Measurements from ENCODE around the gene ADM2.

ADM2 gene

DNA sequence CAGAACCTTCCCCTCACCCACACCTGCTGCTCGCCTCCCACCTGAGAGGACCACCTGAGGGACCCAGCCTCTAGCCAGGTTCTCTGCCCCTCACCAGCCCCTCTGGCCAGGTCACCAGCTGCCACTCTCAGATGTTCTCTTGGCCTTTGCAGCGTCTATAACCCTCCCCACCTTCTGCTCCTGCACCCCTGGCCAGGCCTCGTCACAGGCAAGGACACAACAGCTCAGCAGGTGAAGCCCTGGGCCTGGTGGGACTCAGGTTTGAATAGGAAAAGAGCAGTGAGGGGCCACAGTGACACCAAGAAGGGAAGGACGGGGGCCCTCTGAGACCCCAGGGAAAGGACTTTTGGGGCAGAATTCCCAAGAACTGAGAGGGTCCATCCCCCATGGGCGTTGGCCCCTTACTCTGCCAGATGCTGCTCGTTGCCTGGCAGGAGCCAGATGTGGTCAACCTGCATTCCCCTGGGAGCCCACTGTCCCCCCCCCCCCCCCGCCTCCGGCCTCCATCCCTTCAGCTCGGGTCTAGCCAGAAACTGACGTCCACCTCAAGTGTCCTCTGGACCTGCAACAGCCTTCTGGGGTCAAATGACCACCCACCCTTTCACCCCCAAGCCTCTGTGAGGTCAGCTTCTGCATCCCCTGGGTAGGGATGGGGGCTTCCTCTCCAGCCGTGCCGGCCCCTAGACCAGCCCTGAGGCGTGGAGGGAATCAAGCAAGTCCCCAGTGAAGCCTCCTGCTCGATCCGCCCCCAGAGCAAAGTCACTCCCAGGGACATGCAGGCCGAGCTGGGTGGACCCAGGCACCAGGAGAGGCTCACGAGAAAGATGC is 35.2 kb upstream of the ADM2 start:
- DNase-seq = no peak

- no peak for DNase-seq
Observed at GRCh38 chr22:50446708-50447575, 34.4 kb upstream of the ADM2 start.

GRCh38 chr22:50447576-50448551 is 33.5 kb upstream of the ADM2 start:
- DNase-seq = no peak

GRCh38 chr22:50452649-50453048 is 28.7 kb upstream of the ADM2 start:
- no peak for DNase-seq

- DNase-seq = no peak
Observed at GRCh38 chr22:50454556-50455075, 26.7 kb upstream of the ADM2 start.

DNA sequence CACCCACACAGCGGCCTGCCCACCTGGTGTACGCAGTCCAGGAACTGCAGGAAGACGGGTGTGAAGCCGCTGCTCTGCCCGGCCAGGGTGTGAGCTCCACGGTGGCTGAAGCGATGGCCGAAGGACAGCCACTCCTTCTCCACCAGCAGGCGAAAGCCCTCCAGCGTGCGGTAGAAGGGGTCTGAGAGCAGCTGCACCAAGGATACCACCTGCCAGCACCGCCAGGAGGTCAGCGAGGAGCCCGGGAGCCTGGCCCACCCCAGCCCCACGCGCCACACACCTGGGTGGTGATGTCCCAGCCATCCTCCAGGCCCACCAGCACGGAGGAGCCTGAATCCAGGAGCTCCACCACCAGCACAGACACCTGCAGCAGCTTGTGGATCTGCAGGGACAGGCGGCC is 26.1 kb upstream of the ADM2 start:
- no peak for DNase-seq

- DNase-seq = no peak
Observed at GRCh38 chr22:50456026-50456425, 25.3 kb upstream of the ADM2 start.

GRCh38 chr22:50456466-50457234 is 24.7 kb upstream of the ADM2 start:
- no peak for DNase-seq

DNA sequence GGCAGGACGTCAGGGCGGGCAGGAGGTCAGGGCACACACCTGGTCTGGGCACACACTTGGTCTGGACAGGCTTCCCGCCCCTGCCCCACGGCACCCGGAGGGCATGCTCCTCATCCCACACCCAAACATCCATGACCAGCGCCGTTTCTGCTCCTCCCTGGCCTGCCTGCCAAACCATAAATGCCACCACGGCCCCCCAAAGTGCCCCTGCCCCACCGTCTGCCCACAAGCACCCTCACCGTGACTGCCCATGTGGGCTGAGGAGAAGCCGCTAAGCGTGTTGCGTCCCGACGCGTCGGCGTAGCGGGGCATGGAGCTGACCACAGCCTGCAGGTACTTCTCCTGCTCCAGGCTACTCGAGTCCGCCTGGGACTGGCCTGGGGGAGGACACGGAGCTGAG is 22.3 kb upstream of the ADM2 start:
- DNase-seq = no peak

GRCh38 chr22:50459496-50460140 is 21.7 kb upstream of the ADM2 start:
- no peak for DNase-seq

DNA sequence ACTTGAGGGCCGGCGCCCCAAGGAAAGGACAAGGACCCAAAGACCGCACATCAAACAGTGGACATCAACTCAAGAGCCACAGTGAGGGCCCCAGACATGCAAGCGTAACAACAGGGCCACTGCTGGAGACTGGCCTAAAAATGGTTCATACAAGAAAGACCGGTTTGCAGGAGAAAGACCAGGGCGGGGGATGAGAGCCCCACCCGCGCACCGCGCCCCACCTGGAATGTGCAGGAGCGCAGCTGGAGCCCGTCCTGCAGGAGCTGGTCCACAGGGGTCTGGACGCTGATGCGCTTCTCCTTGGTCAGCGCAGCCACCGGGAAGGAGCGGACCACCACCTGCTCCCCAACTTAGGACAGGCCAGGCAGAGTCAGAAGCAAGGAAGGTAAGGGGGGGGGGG is 20.4 kb upstream of the ADM2 start:
- DNase-seq = no peak

DNA sequence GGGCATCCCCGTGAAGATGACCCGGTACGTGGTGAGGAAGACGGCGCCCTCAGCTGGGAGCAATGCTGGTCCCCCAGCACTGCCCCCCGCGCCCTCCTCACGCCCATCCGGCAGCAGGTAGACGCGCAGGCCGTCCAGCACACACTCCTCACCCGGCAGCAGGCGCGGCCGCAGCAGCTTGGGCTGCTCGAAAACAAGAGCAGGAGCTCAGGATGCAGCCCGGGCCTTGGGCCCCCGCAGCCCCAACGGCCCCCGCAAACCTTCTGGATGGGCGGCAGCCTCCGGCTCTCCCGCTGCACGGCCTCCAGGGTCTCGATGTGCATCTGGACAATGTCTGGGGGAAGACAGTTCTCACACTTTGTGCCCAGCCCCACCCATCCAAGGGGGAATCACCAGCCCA is 19.8 kb upstream of the ADM2 start:
- no peak for DNase-seq

GRCh38 chr22:50461979-50462540 is 19.3 kb upstream of the ADM2 start:
- DNase-seq = no peak

GRCh38 chr22:50463188-50463900 is 18.0 kb upstream of the ADM2 start:
- DNase-seq = no peak

DNA sequence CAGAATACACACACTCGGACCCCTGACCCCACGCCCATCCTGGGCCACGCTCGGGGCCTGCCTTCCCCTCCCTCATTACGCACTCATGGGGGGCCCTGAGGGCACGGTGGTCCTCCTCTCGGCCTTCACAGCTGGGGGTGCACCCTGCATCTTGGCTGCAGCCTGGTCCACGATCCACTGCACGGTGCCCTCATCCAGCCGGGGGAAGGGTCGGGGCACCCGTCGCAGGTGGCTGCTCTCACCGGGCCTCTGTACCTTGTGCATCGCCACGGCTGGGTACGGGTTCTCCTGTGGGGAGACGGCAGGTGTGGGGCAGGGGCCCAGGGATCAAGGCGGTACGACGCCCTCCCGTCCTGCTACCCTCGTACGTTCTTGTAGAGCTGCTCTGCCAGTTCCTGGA is 16.9 kb upstream of the ADM2 start:
- DNase-seq = no peak

- no peak for DNase-seq
Observed at GRCh38 chr22:50465066-50465930, 16.0 kb upstream of the ADM2 start.

GRCh38 chr22:50467341-50467740 is 14.0 kb upstream of the ADM2 start:
- DNase-seq = peak; percentile 26

GRCh38 chr22:50467773-50468440 is 13.4 kb upstream of the ADM2 start:
- peak; percentile 19 for DNase-seq

- DNase-seq = no peak
Observed at GRCh38 chr22:50468626-50469025, 12.7 kb upstream of the ADM2 start.

Measured in NCI-H69 (cell line).